ENCODE data around the gene NSUN6.

The NSUN6 gene

GRCh38 chr10:18542832-18543231 is 108.6 kb downstream of the NSUN6 start:
- H3K27ac ChIP-seq (ENCODE audit: low read depth, low read length) = no peak overlapping the region

DNA sequence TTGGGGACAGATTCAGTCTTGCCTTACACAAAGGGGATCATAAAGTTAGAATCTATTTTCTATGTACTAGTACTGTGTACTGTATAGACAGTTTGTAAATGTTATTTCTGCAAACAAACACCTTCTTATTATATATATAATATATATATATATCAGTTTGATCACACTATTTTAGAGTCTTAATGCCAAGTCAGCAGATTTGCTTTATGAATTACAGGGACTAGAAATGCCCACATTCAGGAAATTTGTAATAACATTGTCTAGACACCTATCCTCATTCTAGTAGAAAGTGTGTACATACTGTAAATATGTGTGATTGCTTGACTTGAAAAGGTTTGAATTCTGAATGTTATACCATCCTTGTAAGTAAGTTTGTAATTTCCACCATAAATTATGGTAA is 111.2 kb downstream of the NSUN6 start:
- no peak overlapping the region for H3K9ac ChIP-seq (ENCODE audit: low read depth in 1 of 2, low read length in 2 of 2)
- H3K4me1 ChIP-seq (ENCODE audit: control insufficient read depth in 1 of 2, insufficient read depth in 2 of 2, low read length in 2 of 2) = no peaks in the 10 kb centered on the region
- no peaks in the 10 kb centered on the region for H3K27me3 ChIP-seq (ENCODE audit: control insufficient read depth in 1 of 2, insufficient read depth in 2 of 2, low read length in 2 of 2)
- no peaks in the 10 kb centered on the region for H3K9me3 ChIP-seq (ENCODE audit: control insufficient read depth in 1 of 2, low read length in 2 of 2)
- no peak overlapping the region for H3K27ac ChIP-seq (ENCODE audit: low read depth, low read length)
- peaks cover 16 to 38% of the 10 kb centered on the region in 2 donors for H3K36me3 ChIP-seq (ENCODE audit: control insufficient read depth in 1 of 2, insufficient read depth in 2 of 2, low read length in 2 of 2)
- no peak overlapping the region for H3K4me3 ChIP-seq (ENCODE audit: low read depth in 1 of 2, low read length in 2 of 2)

More at GRCh38 chr10:18542832-18543231, 108.6 kb downstream of the NSUN6 start:
- Histone ChIP-seq H3K9ac (ENCODE audit: low read depth in 1 of 2, low read length in 2 of 2) (no peak overlapping the region), H3K9me3 (ENCODE audit: control insufficient read depth in 1 of 2, low read length in 2 of 2) (no peaks in the 10 kb centered on the region), H3K36me3 (ENCODE audit: control insufficient read depth in 1 of 2, insufficient read depth in 2 of 2, low read length in 2 of 2) (peaks cover 16 to 34% of the 10 kb centered on the region in 2 donors), H3K4me3 (ENCODE audit: low read depth in 1 of 2, low read length in 2 of 2) (no peak overlapping the region), H3K27me3 (ENCODE audit: control insufficient read depth in 1 of 2, insufficient read depth in 2 of 2, low read length in 2 of 2) (no peaks in the 10 kb centered on the region), H3K4me1 (ENCODE audit: control insufficient read depth in 1 of 2, insufficient read depth in 2 of 2, low read length in 2 of 2) (no peaks in the 10 kb centered on the region)

DNA sequence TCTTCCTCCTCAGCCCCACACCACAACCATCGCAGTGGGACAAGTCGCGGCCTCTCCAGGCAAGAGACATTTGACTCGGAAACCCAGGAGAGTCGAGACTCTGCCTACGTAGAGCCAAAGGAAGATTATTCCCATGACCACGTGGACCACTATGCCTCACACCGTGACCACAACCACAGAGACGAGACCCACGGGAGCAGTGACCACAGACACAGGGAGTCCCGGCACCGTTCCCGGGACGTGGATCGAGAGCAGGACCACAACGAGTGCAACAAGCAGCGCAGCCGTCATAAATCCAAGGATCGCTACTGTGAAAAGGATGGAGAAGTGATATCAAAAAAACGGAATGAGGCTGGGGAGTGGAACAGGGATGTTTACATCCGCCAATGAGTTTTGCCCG is 112.1 kb downstream of the NSUN6 start:
- Histone ChIP-seq H3K9me3 (ENCODE audit: control insufficient read depth in 1 of 2, low read length in 2 of 2) (no peaks in the 10 kb centered on the region), H3K4me3 (ENCODE audit: low read depth in 1 of 2, low read length in 2 of 2) (no peak overlapping the region), H3K27ac (ENCODE audit: low read depth, low read length) (no peak overlapping the region), H3K27me3 (ENCODE audit: control insufficient read depth in 1 of 2, insufficient read depth in 2 of 2, low read length in 2 of 2) (no peaks in the 10 kb centered on the region), H3K36me3 (ENCODE audit: control insufficient read depth in 1 of 2, insufficient read depth in 2 of 2, low read length in 2 of 2) (peaks cover 16 to 36% of the 10 kb centered on the region in 2 donors), H3K4me1 (ENCODE audit: control insufficient read depth in 1 of 2, insufficient read depth in 2 of 2, low read length in 2 of 2) (no peaks in the 10 kb centered on the region), H3K9ac (ENCODE audit: low read depth in 1 of 2, low read length in 2 of 2) (no peak overlapping the region)

DNA sequence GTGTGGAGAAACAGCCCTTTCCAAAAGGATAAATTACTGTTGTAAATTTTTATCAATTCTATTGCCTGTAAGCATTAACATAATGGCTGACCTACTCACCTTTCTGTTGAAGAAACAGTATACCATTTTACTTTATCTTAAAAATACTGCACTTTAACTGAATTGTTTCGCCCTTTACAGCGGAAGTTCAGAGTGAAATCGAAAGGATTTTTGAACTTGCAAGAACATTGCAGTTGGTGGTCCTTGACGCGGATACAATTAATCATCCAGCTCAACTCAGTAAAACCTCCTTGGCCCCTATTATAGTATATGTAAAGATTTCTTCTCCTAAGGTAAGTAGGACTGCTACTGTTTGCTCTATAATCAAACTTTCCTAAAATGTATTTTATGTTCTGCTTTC is 117.5 kb downstream of the NSUN6 start:
- H3K36me3 ChIP-seq (ENCODE audit: control insufficient read depth in 1 of 2, insufficient read depth in 2 of 2, low read length in 2 of 2) = peaks cover 1 to 12% of the 10 kb centered on the region in 2 donors
- no peaks in the 10 kb centered on the region for H3K27me3 ChIP-seq (ENCODE audit: control insufficient read depth in 1 of 2, insufficient read depth in 2 of 2, low read length in 2 of 2)
- no peak overlapping the region for H3K4me3 ChIP-seq (ENCODE audit: low read depth in 1 of 2, low read length in 2 of 2)
- H3K9me3 ChIP-seq (ENCODE audit: control insufficient read depth in 1 of 2, low read length in 2 of 2) = no peaks in the 10 kb centered on the region
- H3K9ac ChIP-seq (ENCODE audit: low read depth in 1 of 2, low read length in 2 of 2) = no peak overlapping the region
- H3K27ac ChIP-seq (ENCODE audit: low read depth, low read length) = no peak overlapping the region
- no peaks in the 10 kb centered on the region for H3K4me1 ChIP-seq (ENCODE audit: control insufficient read depth in 1 of 2, insufficient read depth in 2 of 2, low read length in 2 of 2)

DNA sequence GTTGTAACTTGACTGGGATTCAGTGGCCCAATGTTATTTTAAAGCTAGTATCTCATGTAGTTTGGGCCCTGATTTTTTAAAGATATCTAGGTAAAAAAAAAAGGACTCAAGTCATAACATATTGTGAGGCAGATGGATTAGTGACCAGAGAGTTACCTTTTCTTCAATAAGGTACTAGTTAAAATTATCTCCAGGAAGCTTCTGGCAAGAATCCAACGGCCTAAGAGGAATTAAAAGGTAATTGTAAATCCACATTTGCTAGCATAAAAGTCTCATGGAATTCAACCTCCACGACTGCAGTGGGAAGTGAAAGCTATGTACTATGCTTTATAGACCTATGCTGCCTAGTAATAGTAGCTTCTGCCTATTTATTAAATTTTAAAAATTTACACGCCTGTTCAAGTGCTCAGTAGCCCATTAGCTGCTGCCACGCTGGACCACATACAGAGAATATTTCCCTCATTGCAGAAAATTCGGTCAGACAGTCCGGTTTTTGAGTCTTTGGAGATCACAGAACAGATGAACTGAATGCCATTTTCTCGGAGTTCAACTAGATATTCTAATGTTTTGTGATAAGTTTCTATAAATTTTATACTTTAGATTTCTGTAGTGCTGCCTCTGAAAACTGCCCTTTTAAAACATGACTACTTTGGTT is 118.4 kb downstream of the NSUN6 start:
- no peaks in the 10 kb centered on the region for H3K27me3 ChIP-seq (ENCODE audit: control insufficient read depth in 1 of 2, insufficient read depth in 2 of 2, low read length in 2 of 2)
- H3K27ac ChIP-seq (ENCODE audit: low read depth, low read length) = no peak overlapping the region
- H3K9ac ChIP-seq (ENCODE audit: low read depth in 1 of 2, low read length in 2 of 2) = no peak overlapping the region
- H3K9me3 ChIP-seq (ENCODE audit: control insufficient read depth in 1 of 2, low read length in 2 of 2) = no peaks in the 10 kb centered on the region
- peaks cover 0 to 11% of the 10 kb centered on the region in 2 donors for H3K36me3 ChIP-seq (ENCODE audit: control insufficient read depth in 1 of 2, insufficient read depth in 2 of 2, low read length in 2 of 2)
- no peaks in the 10 kb centered on the region for H3K4me1 ChIP-seq (ENCODE audit: control insufficient read depth in 1 of 2, insufficient read depth in 2 of 2, low read length in 2 of 2)
- no peak overlapping the region for H3K4me3 ChIP-seq (ENCODE audit: low read depth in 1 of 2, low read length in 2 of 2)

DNA sequence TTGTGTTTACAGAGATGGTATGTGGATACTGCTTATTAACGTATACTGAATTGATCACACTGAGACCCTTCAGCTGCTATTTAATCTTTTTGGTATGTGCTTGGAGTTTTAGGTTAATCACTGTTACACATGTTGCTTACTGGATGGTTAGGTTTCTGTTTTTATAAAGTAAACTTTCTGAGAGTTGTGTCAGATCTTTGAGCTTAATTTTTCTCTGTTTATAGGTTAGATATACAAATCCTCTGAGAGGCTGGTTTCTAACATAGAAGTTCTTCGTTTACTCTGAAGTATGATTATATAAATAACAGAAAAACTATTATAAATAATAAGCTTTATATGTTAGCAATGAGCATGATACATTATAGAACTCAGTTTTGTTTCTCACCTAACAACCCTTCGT is 123.1 kb downstream of the NSUN6 start:
- H3K27me3 ChIP-seq (ENCODE audit: control insufficient read depth in 1 of 2, insufficient read depth in 2 of 2, low read length in 2 of 2) = no peaks in the 10 kb centered on the region
- no peaks in the 10 kb centered on the region for H3K9me3 ChIP-seq (ENCODE audit: control insufficient read depth in 1 of 2, low read length in 2 of 2)
- no peak overlapping the region for H3K9ac ChIP-seq (ENCODE audit: low read depth in 1 of 2, low read length in 2 of 2)
- H3K4me3 ChIP-seq (ENCODE audit: low read depth in 1 of 2, low read length in 2 of 2) = no peak overlapping the region
- no peaks in the 10 kb centered on the region for H3K4me1 ChIP-seq (ENCODE audit: control insufficient read depth in 1 of 2, insufficient read depth in 2 of 2, low read length in 2 of 2)
- no peak overlapping the region for H3K27ac ChIP-seq (ENCODE audit: low read depth, low read length)
- peaks cover 0 to 10% of the 10 kb centered on the region in 2 donors for H3K36me3 ChIP-seq (ENCODE audit: control insufficient read depth in 1 of 2, insufficient read depth in 2 of 2, low read length in 2 of 2)

DNA sequence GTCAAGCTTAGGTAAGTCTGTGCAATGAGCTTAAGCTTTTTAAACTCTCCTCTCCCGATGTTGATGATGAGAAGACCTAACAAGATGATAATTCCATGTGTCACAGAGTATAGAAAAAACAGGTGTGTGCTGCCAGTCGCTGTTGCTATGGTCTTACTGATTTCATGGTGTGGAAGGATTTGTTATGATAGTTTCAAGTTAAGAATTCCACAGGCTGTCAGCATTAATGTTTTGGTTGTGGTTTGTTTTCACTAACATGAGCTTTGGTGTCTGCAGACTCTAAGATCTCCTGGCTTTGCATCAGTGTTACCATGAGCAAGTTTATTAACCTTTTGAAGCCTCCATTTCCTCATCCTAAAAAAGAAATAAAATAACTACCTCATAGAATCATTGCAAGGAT is 123.7 kb downstream of the NSUN6 start:
- H3K36me3 ChIP-seq (ENCODE audit: control insufficient read depth in 1 of 2, insufficient read depth in 2 of 2, low read length in 2 of 2) = peaks cover 0 to 10% of the 10 kb centered on the region in 2 donors
- no peak overlapping the region for H3K9ac ChIP-seq (ENCODE audit: low read depth in 1 of 2, low read length in 2 of 2)
- H3K4me3 ChIP-seq (ENCODE audit: low read depth in 1 of 2, low read length in 2 of 2) = no peak overlapping the region
- no peak overlapping the region for H3K27ac ChIP-seq (ENCODE audit: low read depth, low read length)
- no peaks in the 10 kb centered on the region for H3K27me3 ChIP-seq (ENCODE audit: control insufficient read depth in 1 of 2, insufficient read depth in 2 of 2, low read length in 2 of 2)
- H3K9me3 ChIP-seq (ENCODE audit: control insufficient read depth in 1 of 2, low read length in 2 of 2) = no peaks in the 10 kb centered on the region
- no peaks in the 10 kb centered on the region for H3K4me1 ChIP-seq (ENCODE audit: control insufficient read depth in 1 of 2, insufficient read depth in 2 of 2, low read length in 2 of 2)

GRCh38 chr10:18523858-18524257 is 127.5 kb downstream of the NSUN6 start:
- H3K9me3 ChIP-seq (ENCODE audit: control insufficient read depth in 1 of 2, low read length in 2 of 2) = no peaks in the 10 kb centered on the region
- no peak overlapping the region for H3K9ac ChIP-seq (ENCODE audit: low read depth in 1 of 2, low read length in 2 of 2)
- H3K4me3 ChIP-seq (ENCODE audit: low read depth in 1 of 2, low read length in 2 of 2) = no peak overlapping the region
- peaks cover 0 to 8% of the 10 kb centered on the region in 2 donors for H3K36me3 ChIP-seq (ENCODE audit: control insufficient read depth in 1 of 2, insufficient read depth in 2 of 2, low read length in 2 of 2)
- no peaks in the 10 kb centered on the region for H3K27me3 ChIP-seq (ENCODE audit: control insufficient read depth in 1 of 2, insufficient read depth in 2 of 2, low read length in 2 of 2)
- H3K4me1 ChIP-seq (ENCODE audit: control insufficient read depth in 1 of 2, insufficient read depth in 2 of 2, low read length in 2 of 2) = no peaks in the 10 kb centered on the region
- H3K27ac ChIP-seq (ENCODE audit: low read depth, low read length) = no peak overlapping the region

DNA sequence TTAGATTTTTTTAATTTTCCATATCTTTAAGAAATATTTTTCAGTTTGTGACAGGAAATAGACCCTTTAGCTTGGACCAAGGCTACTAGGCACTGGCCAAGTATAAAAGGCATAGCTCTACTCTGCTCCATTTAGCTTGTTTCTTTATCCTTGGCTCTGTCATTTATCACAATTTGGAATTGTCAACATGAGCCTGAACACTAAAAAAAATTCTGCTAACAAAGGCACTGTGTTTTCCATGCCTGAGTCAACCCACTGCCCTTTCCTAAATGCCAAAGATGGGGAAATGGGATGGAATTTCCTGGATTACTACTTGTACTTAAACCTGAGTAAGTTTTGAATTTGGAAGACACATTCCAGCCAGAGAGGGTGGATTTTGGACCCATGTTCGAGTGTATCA is 128.4 kb downstream of the NSUN6 start:
- Histone ChIP-seq H3K9me3 (ENCODE audit: control insufficient read depth in 1 of 2, low read length in 2 of 2) (no peaks in the 10 kb centered on the region), H3K4me1 (ENCODE audit: control insufficient read depth in 1 of 2, insufficient read depth in 2 of 2, low read length in 2 of 2) (no peaks in the 10 kb centered on the region), H3K27me3 (ENCODE audit: control insufficient read depth in 1 of 2, insufficient read depth in 2 of 2, low read length in 2 of 2) (no peaks in the 10 kb centered on the region), H3K4me3 (ENCODE audit: low read depth in 1 of 2, low read length in 2 of 2) (no peak overlapping the region), H3K9ac (ENCODE audit: low read depth in 1 of 2, low read length in 2 of 2) (no peak overlapping the region), H3K36me3 (ENCODE audit: control insufficient read depth in 1 of 2, insufficient read depth in 2 of 2, low read length in 2 of 2) (peaks cover 0 to 10% of the 10 kb centered on the region in 2 donors), H3K27ac (ENCODE audit: low read depth, low read length) (no peak overlapping the region)

GRCh38 chr10:18516851-18517250 is 134.5 kb downstream of the NSUN6 start:
- no peaks in the 10 kb centered on the region for H3K27me3 ChIP-seq (ENCODE audit: control insufficient read depth in 1 of 2, insufficient read depth in 2 of 2, low read length in 2 of 2)
- no peaks in the 10 kb centered on the region for H3K4me1 ChIP-seq (ENCODE audit: control insufficient read depth in 1 of 2, insufficient read depth in 2 of 2, low read length in 2 of 2)
- H3K27ac ChIP-seq (ENCODE audit: low read depth, low read length) = no peak overlapping the region
- H3K9ac ChIP-seq (ENCODE audit: low read depth in 1 of 2, low read length in 2 of 2) = no peak overlapping the region
- peaks cover 0 to 9% of the 10 kb centered on the region in 2 donors for H3K36me3 ChIP-seq (ENCODE audit: control insufficient read depth in 1 of 2, insufficient read depth in 2 of 2, low read length in 2 of 2)
- no peak overlapping the region for H3K4me3 ChIP-seq (ENCODE audit: low read depth in 1 of 2, low read length in 2 of 2)
- H3K9me3 ChIP-seq (ENCODE audit: control insufficient read depth in 1 of 2, low read length in 2 of 2) = no peaks in the 10 kb centered on the region
